Right lobe of liver (tissue), 6 donors: Measurements from ENCODE around the gene FLAD1. TPM values are rescaled to one million over a fixed set of nuclear protein-coding genes. Genes with fewer than 3 reads are reported as not detected.
A peak's percentile ranks its signal among the peaks of the same experiment; 100 is the strongest.

ENCODE experiments used
- ATAC-seq, 4 donors: fragments of 200-7000 bp; cut with Tn5 transposase; one replicate each; pipeline ENCODE4 v1.9.1; 2020; ENCODE audit warnings: mild to moderate bottlenecking in 4 of 4, moderate library complexity in 4 of 4
- DNase-seq, 3 donors: peaks; one replicate each; pipeline ENCODE4 v3.0.0-alpha.2; 2020
- H3K27ac ChIP-seq, 3 donors: fragments of 200-600 bp; one replicate each; pipeline ENCODE4 v1.8.0; 2022
- H3K27me3 ChIP-seq, 2 donors: fragments of 200-600 bp; one replicate each; pipeline ENCODE4 v1.8.0; 2022
- H3K36me3 ChIP-seq, 4 donors: fragments of 200-600 bp; sonication (generic) in 1 of 4; one replicate each; pipeline versions ENCODE4 v1.5.1 to v1.8.0; 2017 to 2022; ENCODE audit warnings: control low read depth in 1 of 4
- H3K4me1 ChIP-seq, 4 donors: fragments of 200-600 bp; sonication (generic) in 1 of 4; one replicate each; pipeline versions ENCODE4 v1.5.1 to v1.8.0; 2017 to 2022; ENCODE audit warnings: control low read depth in 1 of 4
- H3K4me3 ChIP-seq, 3 donors: fragments of 200-600 bp; one replicate each; pipeline ENCODE4 v1.8.0; 2022
- H3K9me3 ChIP-seq, 4 donors: fragments of 200-600 bp; sonication (generic) in 1 of 4; one replicate each; pipeline versions ENCODE4 v1.5.1 to v1.8.0; 2017 to 2022; ENCODE audit warnings: control low read depth in 1 of 4
- CTCF ChIP-seq, 4 donors: fragments of 200-600 bp in 3 of 4; fragments of 450-650 bp in 1 of 4; IDR thresholded peaks; one replicate each; pipeline versions ENCODE4 v1.5.1 to v1.8.0; 2016 to 2022; ENCODE audit warnings: antibody characterized with exemption in 4 of 4, mild to moderate bottlenecking in 2 of 4
- POLR2A ChIP-seq: fragments of 450-650 bp; IDR thresholded peaks from one replicate; pipeline ENCODE4 v1.6.1; 2017; ENCODE audit warnings: antibody characterized with exemption, mild to moderate bottlenecking
- WGBS: methylation state at CpG from one replicate; pipeline ENCODE4 v1.1.6; 2018; ENCODE audit warnings: low coverage, low lambda C conversion rate; ENCODE audit not compliant: insufficient coverage; ENCODE audit errors: missing lambda C conversion rate; 5-methylcytosine and 5-hydroxymethylcytosine counted together
- intact Hi-C, 2 donors: fragments of 100-400 bp; cut with DNase I; formaldehyde crosslinking; loops; one replicate each; pipeline versions ENCODE4 v1.11.2 to v1.14.1; 2022
- total RNA-seq, 6 experiments: library from RNA; depleted of rRNA in 2 of 6; stranded (reverse); fragments of >200 nt in 2 of 6; fragmentation: NEBNext Ultra II Directional in 3 of 6; extraction: Animal tissue kit (Norgen Biotek cat#: 25700) in 3 of 6; gene quantifications; one replicate each; pipeline versions ENCODE4 v1.1.0 to v1.2.4, GENCODE V29; 2016 to 2023
- donor health status: DM: no; HTN: yes; CAD: no.
- donor health status: DM: no; HTN: no; CAD: no.
- donor health status: DM: no; HTN: no; CAD: no.
- donor health status: DM: no; HTN: yes; CAD: no.
- donor health status: DM: no; HTN: yes; CAD: no.

FLAD1 gene
- total RNA-seq, 6 experiments from 2014 or later = 18.3 to 33.1 (median 24.6) TPM

DNA sequence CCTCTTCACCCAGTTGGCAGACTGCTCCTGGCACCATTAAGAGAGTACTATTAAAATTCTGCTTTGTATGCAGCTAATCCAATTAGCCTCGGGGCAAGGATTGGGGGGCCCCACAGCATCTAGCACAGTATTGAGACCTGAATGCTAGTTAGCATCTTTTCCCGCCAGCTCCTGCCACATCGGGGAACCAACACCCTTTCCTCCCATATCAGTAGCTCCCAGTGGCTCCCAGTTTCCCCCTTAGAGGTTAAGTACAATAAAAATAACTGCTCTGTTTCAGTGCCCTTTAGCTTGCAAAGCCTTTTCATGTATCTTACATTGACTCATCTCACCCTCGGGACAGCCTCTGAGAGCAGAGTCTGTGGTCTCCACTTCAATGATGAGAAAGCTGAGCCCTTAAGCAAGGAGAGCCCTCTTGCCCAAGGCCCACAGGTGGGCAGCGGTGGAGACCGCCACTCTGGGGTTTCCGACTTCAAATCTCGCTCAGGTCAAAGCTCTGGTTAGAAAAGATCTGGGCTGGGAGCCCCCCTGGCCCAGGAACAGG is 42.4 kb upstream of the FLAD1 start:
- intact Hi-C loops = no loop called here
- DNase-seq = no peak
- peaks cover 0 to 39% (median 12%) of the 10 kb centered on the region in 4 donors for H3K4me1 ChIP-seq
- ATAC-seq = no peak
- no peak overlapping the region for H3K4me3 ChIP-seq
- 86% methylated on average over 8 of the region's 8 CpGs for WGBS
- no peaks in the 10 kb centered on the region for H3K9me3 ChIP-seq
- no peaks in the 10 kb centered on the region for H3K27me3 ChIP-seq
- TF ChIP-seq CTCF (IDR thresholded peaks at IDR 0.05) = no peak
- no peak for TF ChIP-seq POLR2A
- H3K36me3 ChIP-seq = no peaks in the 10 kb centered on the region
- no peak overlapping the region for H3K27ac ChIP-seq

GRCh38 chr1:154941333-154942013 is 41.7 kb upstream of the FLAD1 start:
- Histone ChIP-seq H3K27ac (peak overlapping the region in 1 of 3 donors; percentile 43), H3K9me3 (no peaks in the 10 kb centered on the region), H3K36me3 (peaks cover 0 to 1% (median 0%) of the 10 kb centered on the region in 4 donors), H3K4me1 (peaks cover 0 to 36% (median 9%) of the 10 kb centered on the region in 4 donors), H3K4me3 (no peak overlapping the region), H3K27me3 (no peaks in the 10 kb centered on the region)
- ATAC-seq (no peak), DNase-seq (peak in 1 of 3 donors; percentile 58)
- no peak for TF ChIP-seq POLR2A
- TF ChIP-seq CTCF (IDR thresholded peaks at IDR 0.05) = no peak
- intact Hi-C loops = no loop called here
- 55% methylated on average over 2 of the region's 5 CpGs for WGBS

DNA sequence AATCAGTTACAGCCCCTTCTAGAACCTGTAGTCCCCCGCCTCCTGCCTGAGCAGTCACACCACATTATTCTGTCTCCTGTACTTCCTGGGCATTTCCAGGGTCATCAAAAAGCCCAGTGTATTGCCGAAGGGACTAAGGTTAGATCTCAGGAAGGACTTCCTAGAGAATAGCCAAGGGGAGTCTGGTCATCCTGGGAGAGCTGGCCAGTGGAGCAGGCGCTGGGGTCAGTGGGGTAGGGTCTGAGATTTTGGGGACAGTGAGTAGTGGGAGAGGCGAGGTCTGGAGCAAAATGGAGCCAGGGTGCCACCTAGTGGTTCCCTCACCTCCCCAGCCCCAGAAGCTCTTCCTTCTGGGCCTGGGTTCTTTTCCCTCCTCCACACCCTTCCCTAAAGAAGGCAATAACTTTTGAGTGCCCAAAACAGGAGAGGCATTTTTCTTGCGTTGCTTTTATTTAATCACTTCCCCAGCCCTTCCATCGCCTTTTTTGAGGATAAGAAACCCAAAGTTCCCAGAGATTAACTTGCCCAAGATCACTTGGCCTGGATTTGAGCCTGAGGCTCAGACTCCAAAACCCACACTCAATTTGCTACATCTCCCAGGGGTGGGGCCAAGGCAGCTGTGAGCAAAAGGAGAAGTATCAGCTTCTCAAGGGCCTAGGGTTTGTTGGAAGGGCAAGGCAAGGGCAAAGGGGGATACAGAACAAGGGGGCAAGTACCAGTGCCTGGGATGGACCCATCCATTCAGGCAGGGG is 39.3 kb upstream of the FLAD1 start:
- H3K4me1 ChIP-seq = peaks cover 0 to 28% (median 9%) of the 10 kb centered on the region in 4 donors
- H3K9me3 ChIP-seq = no peaks in the 10 kb centered on the region
- intact Hi-C loops = no loop called here
- peak overlapping the region in 2 of 3 donors; percentile 70 to 86 for H3K27ac ChIP-seq
- 23% methylated on average over 6 of the region's 6 CpGs for WGBS
- H3K36me3 ChIP-seq = peaks cover 0 to 7% (median 0%) of the 10 kb centered on the region in 4 donors
- peak; percentile 51 to 62 (median 59) for ATAC-seq
- TF ChIP-seq POLR2A (no peak), CTCF (IDR thresholded peaks at IDR 0.05) (peak; percentile 62 to 82 (median 74))
- no peaks in the 10 kb centered on the region for H3K27me3 ChIP-seq
- peak in 1 of 3 donors; percentile 48 for DNase-seq
- H3K4me3 ChIP-seq = no peak overlapping the region

GRCh38 chr1:154944401-154945159 is 38.6 kb upstream of the FLAD1 start:
- H3K9me3 ChIP-seq = no peaks in the 10 kb centered on the region
- no peak for TF ChIP-seq CTCF (IDR thresholded peaks at IDR 0.05)
- TF ChIP-seq POLR2A = no peak
- no peak overlapping the region for H3K4me3 ChIP-seq
- no peaks in the 10 kb centered on the region for H3K27me3 ChIP-seq
- 20% methylated on average over 8 of the region's 9 CpGs for WGBS
- intact Hi-C loops = no loop called here
- peaks cover 0 to 7% (median 0%) of the 10 kb centered on the region in 4 donors for H3K36me3 ChIP-seq
- peaks cover 0 to 28% (median 9%) of the 10 kb centered on the region in 4 donors for H3K4me1 ChIP-seq
- DNase-seq (peak; percentile 50 to 83 (median 78)), ATAC-seq (peak; percentile 73 to 86 (median 80))
- H3K27ac ChIP-seq = peak overlapping the region; percentile 18 to 86 (median 70)
